GM10266 (cell line): ENCODE measurements around the gene PSME3IP1.
"Not testable (repeated sequence)": the region's sequence is repeated elsewhere in the genome, so short reads cannot be mapped to it uniquely, and the experiment has no call there.

Experiments
- DNase-seq: peaks from one replicate; pipeline ENCODE4 v3.0.0; 2012; ENCODE audit errors: extremely low spot score
- TF ChIP-seq, protein P1 (sequence below): IDR thresholded peaks from 2 replicates; pipeline ENCODE4 v1.5.1; 2012; ENCODE audit warnings: mild to moderate bottlenecking, low read depth; ENCODE audit not compliant: control insufficient read depth, insufficient read depth; ENCODE audit errors: missing control alignments

PSME3IP1 gene

GRCh38 chr16:57110937-57111336 is 74.9 kb downstream of the PSME3IP1 start:
- TF ChIP-seq, protein P1, sequence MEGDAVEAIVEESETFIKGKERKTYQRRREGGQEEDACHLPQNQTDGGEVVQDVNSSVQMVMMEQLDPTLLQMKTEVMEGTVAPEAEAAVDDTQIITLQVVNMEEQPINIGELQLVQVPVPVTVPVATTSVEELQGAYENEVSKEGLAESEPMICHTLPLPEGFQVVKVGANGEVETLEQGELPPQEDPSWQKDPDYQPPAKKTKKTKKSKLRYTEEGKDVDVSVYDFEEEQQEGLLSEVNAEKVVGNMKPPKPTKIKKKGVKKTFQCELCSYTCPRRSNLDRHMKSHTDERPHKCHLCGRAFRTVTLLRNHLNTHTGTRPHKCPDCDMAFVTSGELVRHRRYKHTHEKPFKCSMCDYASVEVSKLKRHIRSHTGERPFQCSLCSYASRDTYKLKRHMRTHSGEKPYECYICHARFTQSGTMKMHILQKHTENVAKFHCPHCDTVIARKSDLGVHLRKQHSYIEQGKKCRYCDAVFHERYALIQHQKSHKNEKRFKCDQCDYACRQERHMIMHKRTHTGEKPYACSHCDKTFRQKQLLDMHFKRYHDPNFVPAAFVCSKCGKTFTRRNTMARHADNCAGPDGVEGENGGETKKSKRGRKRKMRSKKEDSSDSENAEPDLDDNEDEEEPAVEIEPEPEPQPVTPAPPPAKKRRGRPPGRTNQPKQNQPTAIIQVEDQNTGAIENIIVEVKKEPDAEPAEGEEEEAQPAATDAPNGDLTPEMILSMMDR, result no peak

GRCh38 chr16:57109259-57110105 is 76.4 kb downstream of the PSME3IP1 start:
- DNase-seq, result not testable (repeated sequence)

More at GRCh38 chr16:57110937-57111336, 74.9 kb downstream of the PSME3IP1 start:
- DNase-seq, result no peak

GRCh38 chr16:57108432-57108831 is 77.4 kb downstream of the PSME3IP1 start:
- TF ChIP-seq, protein P1, result no peak
- no peak for DNase-seq

GRCh38 chr16:57107321-57107922 is 78.4 kb downstream of the PSME3IP1 start:
- TF ChIP-seq, protein P1, result no peak
- no peak for DNase-seq

- no peak for DNase-seq
- TF ChIP-seq, protein P1, result no peak
These were observed 79.1 kb downstream of the PSME3IP1 start for GRCh38 chr16:57106767-57107166.

DNA sequence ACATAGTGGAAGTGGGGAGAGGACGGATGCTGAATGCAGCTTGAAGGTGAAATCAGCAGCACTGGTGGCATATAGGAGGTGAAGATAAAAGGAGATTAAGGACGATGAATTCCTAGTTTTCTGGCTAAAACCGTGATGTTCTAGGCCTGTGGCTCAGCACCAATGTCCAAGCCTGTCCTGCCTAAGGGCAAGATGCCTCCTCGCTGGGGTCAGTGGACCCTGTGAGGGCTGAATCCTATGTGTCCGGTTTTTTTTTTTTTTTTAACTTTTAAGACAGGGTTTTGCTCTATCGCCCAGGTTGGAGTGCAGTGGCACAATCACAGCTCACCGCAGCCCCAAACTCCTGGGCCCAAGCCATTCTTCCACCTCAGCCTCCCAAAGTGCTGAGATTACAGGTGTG is 80.7 kb downstream of the PSME3IP1 start:
- no peak for DNase-seq
- TF ChIP-seq, protein P1, result no peak

DNA sequence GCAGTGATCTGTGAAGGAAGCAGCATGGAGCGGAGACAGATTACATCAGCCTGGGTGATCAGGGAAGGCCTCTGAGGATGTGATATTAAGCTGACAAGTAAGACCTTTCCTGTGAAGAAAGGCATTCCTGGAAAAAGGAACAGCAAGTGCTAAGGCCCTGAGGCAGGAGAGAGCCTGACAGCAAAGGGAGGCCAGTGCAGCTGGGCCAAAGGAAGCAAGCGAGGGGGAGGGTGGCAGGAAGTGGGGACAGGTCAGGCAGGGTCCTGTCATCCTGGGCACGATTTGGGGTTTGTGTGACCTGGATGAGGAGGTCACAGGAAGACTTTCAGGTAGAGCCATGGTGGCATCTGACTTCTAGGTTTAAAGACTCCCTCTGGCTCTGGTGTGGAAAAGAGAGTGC is 81.1 kb downstream of the PSME3IP1 start:
- TF ChIP-seq, protein P1, result no peak

More for the DNA sequence above, 81.1 kb downstream of the PSME3IP1 start:
- DNase-seq, result no peak
